Testis (tissue), 3 donors: ENCODE results near the gene RASSF3. TPM values are rescaled to one million over a fixed set of nuclear protein-coding genes. Genes with fewer than 3 reads are reported as not detected.

Experiments used
- DNase-seq: peaks from one replicate; pipeline ENCODE4 v3.0.0-alpha.2; 2019
- H3K27ac ChIP-seq, 2 donors: fragments of 200-600 bp; sonication (generic); one replicate each; pipeline ENCODE4 v1.5.1; 2019
- H3K27me3 ChIP-seq: fragments of 200-600 bp; sonication (generic); one replicate; pipeline ENCODE4 v1.5.1; 2019
- H3K36me3 ChIP-seq: fragments of 200-600 bp; sonication (generic); one replicate; pipeline ENCODE4 v1.5.1; 2017; ENCODE audit warnings: low read depth; ENCODE audit errors: missing control alignments
- H3K4me1 ChIP-seq: fragments of 200-600 bp; sonication (generic); one replicate; pipeline ENCODE4 v1.5.1; 2019
- H3K4me3 ChIP-seq, 2 donors: fragments of 200-600 bp; sonication (generic); one replicate each; pipeline ENCODE4 v1.5.1; 2017 to 2019
- H3K9me3 ChIP-seq: fragments of 200-600 bp; sonication (generic); one replicate; pipeline ENCODE4 v1.5.1; 2017
- POLR2A ChIP-seq: fragments of 450-650 bp; IDR thresholded peaks from one replicate; pipeline ENCODE4 v1.6.1; 2017; ENCODE audit warnings: antibody characterized with exemption, mild to moderate bottlenecking, moderate library complexity
- WGBS, 2 donors: methylation state at CpG; one replicate each; pipeline ENCODE4 v1.1.5; 2018; 5-methylcytosine and 5-hydroxymethylcytosine counted together
- intact Hi-C: fragments of 100-400 bp; cut with DNase I; formaldehyde crosslinking; loops from one replicate; pipeline ENCODE4 v1.15.1; 2023; ENCODE audit warnings: low total_unique reads
- polyA plus RNA-seq: library from polyadenylated mRNA; stranded (reverse); fragments of 350-450 nt; fragmentation: Illumina TruSeq; extraction: RNeasy Lipid Tissue Mini Kit (QIAGEN cat#74804); gene quantifications from one replicate; pipeline ENCODE4 v1.2.3, GENCODE V29; 2014; ENCODE audit warnings: low read depth, low replicate concordance; ENCODE audit not compliant: insufficient read depth
- total RNA-seq, 2 donors: library from RNA; depleted of rRNA; stranded (reverse); fragments of >200 nt; gene quantifications; one replicate each; pipeline ENCODE4 v1.2.3, GENCODE V29; 2016
- TF ChIP-seq, protein P1 (sequence below), 3 experiments: fragments of 450-650 bp in 2 of 3; fragments of 200-600 bp in 1 of 3; sonication (generic) in 1 of 3; IDR thresholded peaks; one replicate each; pipeline ENCODE4 v1.5.1; 2016 to 2019; ENCODE audit warnings: antibody characterized with exemption in 3 of 3, mild to moderate bottlenecking in 2 of 3, moderate library complexity in 1 of 3

The RASSF3 gene
- total and polyA plus RNA-seq, 3 donors from 2014 or later: 20.3 to 27.5 (median 26.4) TPM

DNA sequence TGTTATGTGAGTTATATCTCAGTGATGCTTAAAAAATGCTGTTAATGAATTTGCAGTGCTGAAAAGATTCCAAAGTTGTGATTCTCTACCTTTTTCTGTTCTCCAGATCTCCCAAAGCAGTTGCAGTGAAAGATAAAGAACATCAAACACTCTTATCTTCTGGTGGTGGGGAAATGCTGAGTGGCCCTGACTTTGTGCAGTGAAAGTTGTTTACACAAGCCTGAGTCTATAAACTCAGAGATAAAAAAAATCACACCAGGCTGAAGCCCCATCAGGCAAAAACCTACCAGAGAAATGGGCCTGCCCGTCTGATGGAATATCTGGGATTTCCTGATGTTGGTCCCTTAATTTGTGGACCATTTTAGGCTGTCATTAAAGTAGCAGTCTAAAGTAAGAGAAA, 46.1 kb downstream of the RASSF3 start:
- no peaks in the 10 kb centered on the region for H3K4me1 ChIP-seq
- intact Hi-C loops: no loop called here
- WGBS, 2 donors: 69 to 76% methylated on average over 1 of the region's 1 CpG
- no peak for DNase-seq
- no peak overlapping the region for H3K27ac ChIP-seq
- H3K9me3 ChIP-seq: no peaks in the 10 kb centered on the region
- no peak for TF ChIP-seq POLR2A
- TF ChIP-seq, protein P1, sequence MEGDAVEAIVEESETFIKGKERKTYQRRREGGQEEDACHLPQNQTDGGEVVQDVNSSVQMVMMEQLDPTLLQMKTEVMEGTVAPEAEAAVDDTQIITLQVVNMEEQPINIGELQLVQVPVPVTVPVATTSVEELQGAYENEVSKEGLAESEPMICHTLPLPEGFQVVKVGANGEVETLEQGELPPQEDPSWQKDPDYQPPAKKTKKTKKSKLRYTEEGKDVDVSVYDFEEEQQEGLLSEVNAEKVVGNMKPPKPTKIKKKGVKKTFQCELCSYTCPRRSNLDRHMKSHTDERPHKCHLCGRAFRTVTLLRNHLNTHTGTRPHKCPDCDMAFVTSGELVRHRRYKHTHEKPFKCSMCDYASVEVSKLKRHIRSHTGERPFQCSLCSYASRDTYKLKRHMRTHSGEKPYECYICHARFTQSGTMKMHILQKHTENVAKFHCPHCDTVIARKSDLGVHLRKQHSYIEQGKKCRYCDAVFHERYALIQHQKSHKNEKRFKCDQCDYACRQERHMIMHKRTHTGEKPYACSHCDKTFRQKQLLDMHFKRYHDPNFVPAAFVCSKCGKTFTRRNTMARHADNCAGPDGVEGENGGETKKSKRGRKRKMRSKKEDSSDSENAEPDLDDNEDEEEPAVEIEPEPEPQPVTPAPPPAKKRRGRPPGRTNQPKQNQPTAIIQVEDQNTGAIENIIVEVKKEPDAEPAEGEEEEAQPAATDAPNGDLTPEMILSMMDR (IDR thresholded peaks at IDR 0.05): no peak
- no peaks in the 10 kb centered on the region for H3K27me3 ChIP-seq
- no peak overlapping the region for H3K4me3 ChIP-seq
- H3K36me3 ChIP-seq: no peaks in the 10 kb centered on the region

DNA sequence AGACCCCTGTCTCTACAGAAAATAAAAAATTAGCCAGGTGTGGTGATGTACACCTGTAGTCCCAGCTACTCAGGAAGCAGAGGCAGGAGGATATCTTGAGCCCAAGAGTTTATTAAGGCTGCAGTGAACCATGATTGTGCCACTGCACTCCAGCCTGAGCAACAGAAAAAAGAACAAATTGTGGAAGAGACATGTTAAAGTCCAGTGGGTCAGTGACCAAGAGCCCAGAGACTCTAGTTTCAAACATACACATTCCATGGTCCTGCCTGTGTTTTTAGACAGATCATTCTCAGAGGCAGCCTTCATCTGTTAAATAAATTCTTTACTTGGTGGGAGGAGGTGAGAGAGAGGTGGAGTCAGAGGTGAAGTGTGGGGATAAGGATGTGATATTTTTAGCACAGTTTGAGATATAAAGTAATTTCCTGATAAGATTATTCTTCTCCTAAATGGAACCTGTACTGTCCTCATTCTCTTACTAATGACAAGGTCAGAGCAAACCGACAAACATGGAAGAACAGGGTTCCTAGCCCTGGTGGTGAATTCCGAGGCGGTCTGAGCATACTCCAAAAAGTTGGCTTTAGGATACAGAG, 48.7 kb downstream of the RASSF3 start:
- Histone ChIP-seq H3K27me3 (no peaks in the 10 kb centered on the region), H3K4me3 (no peak overlapping the region), H3K36me3 (no peaks in the 10 kb centered on the region), H3K27ac (no peak overlapping the region), H3K9me3 (no peaks in the 10 kb centered on the region), H3K4me1 (no peaks in the 10 kb centered on the region)
- TF ChIP-seq, protein P1 (IDR thresholded peaks at IDR 0.05): no peak
- no peak for TF ChIP-seq POLR2A
- intact Hi-C loops: no loop called here
- no peak for DNase-seq
- WGBS, 2 donors: 81 to 91% methylated on average over 3 of the region's 3 CpGs

DNA sequence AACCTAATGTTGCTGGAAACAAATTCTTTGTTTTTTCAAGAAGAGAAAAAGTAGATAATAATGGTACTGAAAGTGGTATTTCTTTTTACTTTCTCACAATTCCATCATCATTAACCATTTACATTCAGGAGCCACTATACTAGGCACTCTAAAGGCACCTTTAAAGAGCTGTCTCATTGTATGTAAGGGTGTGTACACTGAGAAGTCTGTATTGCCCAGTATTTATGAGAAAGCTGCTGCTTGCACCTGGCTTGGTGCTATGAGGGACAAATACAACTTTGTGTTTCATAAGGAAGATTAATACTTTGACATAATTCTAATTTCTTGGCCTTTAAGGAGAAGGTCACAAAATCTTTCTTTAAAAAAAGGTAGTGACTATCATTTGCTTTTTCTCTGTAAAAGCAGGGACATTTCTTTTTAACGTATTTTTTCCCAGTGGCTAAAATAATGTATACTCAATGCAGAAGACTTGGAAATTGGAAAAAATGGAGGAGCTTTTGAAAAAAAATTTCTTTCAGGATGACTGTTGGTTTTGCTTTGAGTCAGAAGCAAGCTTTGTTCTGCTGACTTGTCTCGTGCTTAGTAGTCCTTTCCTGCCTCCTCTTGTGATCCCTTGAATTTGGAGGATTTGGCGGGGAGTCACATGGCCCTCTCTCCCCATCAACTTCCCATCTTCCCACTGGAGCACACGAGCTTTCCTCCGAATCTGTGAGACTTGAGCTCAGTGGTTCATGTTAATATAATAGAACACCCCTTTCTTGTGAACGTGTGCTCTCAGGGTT, 50.1 kb downstream of the RASSF3 start:
- Histone ChIP-seq H3K36me3 (no peaks in the 10 kb centered on the region), H3K27ac (no peak overlapping the region)
- no peak for DNase-seq

DNA sequence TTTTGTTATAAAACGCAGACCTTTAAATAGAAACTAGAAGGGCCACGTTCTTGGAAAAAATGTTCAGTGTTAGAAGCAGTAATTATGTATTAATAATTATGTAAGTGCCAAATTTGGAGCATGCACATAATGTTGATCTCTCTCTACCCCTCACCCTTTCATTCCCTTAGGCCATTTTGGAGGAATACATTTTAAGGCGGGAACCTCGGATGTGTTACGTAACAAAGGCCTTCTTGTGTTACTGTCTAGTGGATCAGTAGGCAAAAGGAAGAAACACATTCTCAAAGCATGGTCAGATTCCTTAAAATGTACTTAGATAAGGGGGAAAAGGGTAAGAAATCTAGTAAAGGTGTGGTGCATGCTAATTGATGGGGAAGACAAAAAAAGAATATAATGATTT, 52.7 kb downstream of the RASSF3 start:
- H3K4me3 ChIP-seq: no peak overlapping the region
- H3K4me1 ChIP-seq: no peaks in the 10 kb centered on the region
- H3K9me3 ChIP-seq: no peaks in the 10 kb centered on the region
- intact Hi-C loops: no loop called here
- 93 to 95% methylated on average over 5 of the region's 5 CpGs for WGBS, 2 donors
- H3K36me3 ChIP-seq: no peaks in the 10 kb centered on the region
- no peak for TF ChIP-seq POLR2A
- TF ChIP-seq, protein P1 (IDR thresholded peaks at IDR 0.05): no peak
- no peak overlapping the region for H3K27ac ChIP-seq
- H3K27me3 ChIP-seq: no peaks in the 10 kb centered on the region
- DNase-seq: no peak

More for the DNA sequence above, 50.1 kb downstream of the RASSF3 start:
- TF ChIP-seq, protein P1 (IDR thresholded peaks at IDR 0.05): no peak
- TF ChIP-seq POLR2A: no peak
- 96 to 97% methylated on average over 6 of the region's 6 CpGs for WGBS, 2 donors
- H3K4me3 ChIP-seq: no peak overlapping the region
- H3K27me3 ChIP-seq: no peaks in the 10 kb centered on the region
- H3K4me1 ChIP-seq: no peaks in the 10 kb centered on the region
- no peaks in the 10 kb centered on the region for H3K9me3 ChIP-seq
- intact Hi-C loops: no loop called here
